ENCODE results near the gene TAPT1. TPM values are rescaled to one million over a fixed set of nuclear protein-coding genes. Genes with fewer than 3 reads are reported as not detected.

TAPT1 gene
- total RNA-seq, 2 experiments from 2014 or later = 32.6 to 34.4 TPM

GRCh38 chr4:16212138-16212782 is 14.0 kb downstream of the TAPT1 start:
- peaks cover 53% of the 10 kb centered on the region for H3K4me1 Mint-ChIP-seq
- ATAC-seq (no peak), DNase-seq (no peak)
- H3K27ac Mint-ChIP-seq = peak overlapping the region; percentile 2
- no peak overlapping the region for H3K4me3 Mint-ChIP-seq
- ChIA-PET CTCF (interaction anchor here (1.2 kb wide), 1 partner anchor 15 kb away, joined by 3 read pairs; no protein-coding TSS in a partner anchor), POLR2A (no interaction called here)
- H3K27me3 Mint-ChIP-seq = no peaks in the 10 kb centered on the region
- peaks cover 35% of the 10 kb centered on the region for H3K36me3 Mint-ChIP-seq (ENCODE audit: low read depth)
- intact Hi-C loops (cut with DNase I, micrococcal nuclease) = no loop called here
- H3K9me3 Mint-ChIP-seq (ENCODE audit: low read depth) = no peaks in the 10 kb centered on the region

GRCh38 chr4:16207409-16207808 is 18.9 kb downstream of the TAPT1 start:
- ChIA-PET CTCF (interaction anchor here (0.7 to 4.8 kb wide), 8 partner anchors 8 to 59 kb away, joined by 3 to 32 read pairs (median 6); no protein-coding TSS in a partner anchor), POLR2A (interaction anchor here (1.4 kb wide), 1 partner anchor 10 kb away, joined by 3 read pairs; no protein-coding TSS in a partner anchor)
- Mint-ChIP-seq H3K36me3 (ENCODE audit: low read depth) (peaks cover 14% of the 10 kb centered on the region), H3K27ac (no peak overlapping the region), H3K27me3 (no peaks in the 10 kb centered on the region), H3K9me3 (ENCODE audit: low read depth) (no peaks in the 10 kb centered on the region), H3K4me1 (peaks cover 49% of the 10 kb centered on the region), H3K4me3 (no peak overlapping the region)
- no peak for DNase-seq
- intact Hi-C loops (cut with DNase I, micrococcal nuclease) = no loop called here
- no peak for ATAC-seq

- H3K36me3 Mint-ChIP-seq (ENCODE audit: low read depth) = peaks cover 12% of the 10 kb centered on the region
- ChIA-PET CTCF (interaction anchor here (1.1 to 4.8 kb wide), 7 partner anchors 8 to 128 kb away, joined by 5 to 32 read pairs (median 9); no protein-coding TSS in a partner anchor), POLR2A (interaction anchor here (0.6 kb wide), 1 partner anchor 12 kb away, joined by 4 read pairs; no protein-coding TSS in a partner anchor)
These were observed 19.4 kb downstream of the TAPT1 start for GRCh38 chr4:16206848-16207247.

GRCh38 chr4:16206301-16206700 is 20.0 kb downstream of the TAPT1 start:
- H3K4me1 Mint-ChIP-seq = peaks cover 51% of the 10 kb centered on the region

More at GRCh38 chr4:16206848-16207247, 19.4 kb downstream of the TAPT1 start:
- Mint-ChIP-seq H3K4me1 (peaks cover 48% of the 10 kb centered on the region), H3K27ac (no peak overlapping the region), H3K4me3 (no peak overlapping the region), H3K27me3 (no peaks in the 10 kb centered on the region), H3K9me3 (ENCODE audit: low read depth) (no peaks in the 10 kb centered on the region)
- ATAC-seq (no peak), DNase-seq (no peak)
- intact Hi-C loops (cut with DNase I, micrococcal nuclease) = no loop called here

GRCh38 chr4:16205298-16206164 is 20.7 kb downstream of the TAPT1 start:
- Mint-ChIP-seq H3K4me1 (peaks cover 51% of the 10 kb centered on the region), H3K4me3 (no peak overlapping the region), H3K36me3 (ENCODE audit: low read depth) (peaks cover 15% of the 10 kb centered on the region), H3K27me3 (no peaks in the 10 kb centered on the region), H3K9me3 (ENCODE audit: low read depth) (no peaks in the 10 kb centered on the region), H3K27ac (peak overlapping the region; percentile 16)
- intact Hi-C loops (cut with DNase I, micrococcal nuclease) = loop anchor here (1.0 to 2.0 kb wide), 3 partner anchors 12 to 179 kb away; no protein-coding TSS in a partner anchor
- ATAC-seq (peak; percentile 68), DNase-seq (no peak)
- POLR2A ChIA-PET = interaction anchor here (0.6 to 1.4 kb wide), 2 partner anchors 11 to 62 kb away, joined by 3 to 4 read pairs; no protein-coding TSS in a partner anchor
- CTCF ChIA-PET = interaction anchor here (0.6 to 4.8 kb wide), 23 partner anchors 9 to 434 kb away, joined by 3 to 32 read pairs (median 4); no protein-coding TSS in a partner anchor

More at GRCh38 chr4:16206301-16206700, 20.0 kb downstream of the TAPT1 start:
- DNase-seq (no peak), ATAC-seq (no peak)
- H3K27me3 Mint-ChIP-seq = no peaks in the 10 kb centered on the region
- no peaks in the 10 kb centered on the region for H3K9me3 Mint-ChIP-seq (ENCODE audit: low read depth)
- no peak overlapping the region for H3K27ac Mint-ChIP-seq
- no peak overlapping the region for H3K4me3 Mint-ChIP-seq
- CTCF ChIA-PET = interaction anchor here (0.6 to 4.8 kb wide), 22 partner anchors 8 to 435 kb away, joined by 3 to 32 read pairs (median 5); no protein-coding TSS in a partner anchor
- H3K36me3 Mint-ChIP-seq (ENCODE audit: low read depth) = peaks cover 15% of the 10 kb centered on the region
- intact Hi-C loops (cut with DNase I, micrococcal nuclease) = no loop called here
- POLR2A ChIA-PET = interaction anchor here (0.6 to 1.4 kb wide), 2 partner anchors 11 kb away, joined by 4 read pairs; no protein-coding TSS in a partner anchor

- H3K27me3 Mint-ChIP-seq = no peaks in the 10 kb centered on the region
- no peak overlapping the region for H3K4me3 Mint-ChIP-seq
- intact Hi-C loops (cut with DNase I, micrococcal nuclease) = loop anchor here (2.0 kb wide), 2 partner anchors 60 to 178 kb away; no protein-coding TSS in a partner anchor
- POLR2A ChIA-PET = no interaction called here
- ATAC-seq = no peak
- H3K4me1 Mint-ChIP-seq = peaks cover 51% of the 10 kb centered on the region
- no peaks in the 10 kb centered on the region for H3K9me3 Mint-ChIP-seq (ENCODE audit: low read depth)
- H3K27ac Mint-ChIP-seq = no peak overlapping the region
- H3K36me3 Mint-ChIP-seq (ENCODE audit: low read depth) = peaks cover 12% of the 10 kb centered on the region
- CTCF ChIA-PET = no interaction called here
- no peak for DNase-seq
These were observed 21.8 kb downstream of the TAPT1 start for GRCh38 chr4:16204505-16204904.

GRCh38 chr4:16203083-16203482 is 23.2 kb downstream of the TAPT1 start:
- ChIA-PET POLR2A (no interaction called here), CTCF (interaction anchor here (1.6 to 2.2 kb wide), 4 partner anchors 12 to 61 kb away, joined by 4 to 10 read pairs (median 5); no protein-coding TSS in a partner anchor)
- Mint-ChIP-seq H3K27ac (no peak overlapping the region), H3K27me3 (no peaks in the 10 kb centered on the region), H3K36me3 (ENCODE audit: low read depth) (peaks cover 13% of the 10 kb centered on the region), H3K4me3 (no peak overlapping the region), H3K9me3 (ENCODE audit: low read depth) (no peaks in the 10 kb centered on the region), H3K4me1 (peaks cover 49% of the 10 kb centered on the region)
- intact Hi-C loops (cut with DNase I, micrococcal nuclease) = loop anchor here in 1 of 2 experiments (1.0 kb wide), 1 partner anchor 12 kb away; no protein-coding TSS in a partner anchor
- ATAC-seq (peak; percentile 57), DNase-seq (no peak)

- no peaks in the 10 kb centered on the region for H3K9me3 Mint-ChIP-seq (ENCODE audit: low read depth)
- no peaks in the 10 kb centered on the region for H3K27me3 Mint-ChIP-seq
- ATAC-seq (peak; percentile 66), DNase-seq (no peak)
- no peak overlapping the region for H3K4me3 Mint-ChIP-seq
- POLR2A ChIA-PET = interaction anchor here (0.7 kb wide), 1 partner anchor 401 kb away, joined by 4 read pairs; no protein-coding TSS in a partner anchor
- intact Hi-C loops (cut with DNase I, micrococcal nuclease) = no loop called here
- CTCF ChIA-PET = interaction anchor here (0.7 to 2.2 kb wide), 7 partner anchors 11 to 397 kb away, joined by 3 to 10 read pairs (median 4); no protein-coding TSS in a partner anchor
- H3K4me1 Mint-ChIP-seq = peaks cover 53% of the 10 kb centered on the region
- H3K27ac Mint-ChIP-seq = no peak overlapping the region
- H3K36me3 Mint-ChIP-seq (ENCODE audit: low read depth) = peaks cover 15% of the 10 kb centered on the region
These were observed 23.7 kb downstream of the TAPT1 start for GRCh38 chr4:16202598-16202997.

- ATAC-seq = no peak
- intact Hi-C loops (cut with DNase I, micrococcal nuclease) = no loop called here
- ChIA-PET CTCF (interaction anchor here (0.7 to 3.4 kb wide), 14 partner anchors 9 to 272 kb away, joined by 3 to 13 read pairs (median 4); no protein-coding TSS in a partner anchor), POLR2A (interaction anchor here (0.6 kb wide), 1 partner anchor 193 kb away, joined by 3 read pairs; no protein-coding TSS in a partner anchor)
- no peak overlapping the region for H3K27ac Mint-ChIP-seq
- peaks cover 25% of the 10 kb centered on the region for H3K36me3 Mint-ChIP-seq (ENCODE audit: low read depth)
- H3K9me3 Mint-ChIP-seq (ENCODE audit: low read depth) = no peaks in the 10 kb centered on the region
- peaks cover 47% of the 10 kb centered on the region for H3K4me1 Mint-ChIP-seq
- no peaks in the 10 kb centered on the region for H3K27me3 Mint-ChIP-seq
- no peak overlapping the region for H3K4me3 Mint-ChIP-seq
- DNase-seq = no peak
These were observed 27.2 kb downstream of the TAPT1 start for GRCh38 chr4:16199093-16199492.

GRCh38 chr4:16197876-16198665 is 28.2 kb downstream of the TAPT1 start:
- Mint-ChIP-seq H3K27me3 (no peaks in the 10 kb centered on the region), H3K4me1 (peaks cover 42% of the 10 kb centered on the region), H3K4me3 (no peak overlapping the region), H3K27ac (no peak overlapping the region), H3K9me3 (ENCODE audit: low read depth) (no peaks in the 10 kb centered on the region), H3K36me3 (ENCODE audit: low read depth) (peaks cover 29% of the 10 kb centered on the region)
- POLR2A ChIA-PET = no interaction called here
- DNase-seq (no peak), ATAC-seq (no peak)
- intact Hi-C loops (cut with DNase I, micrococcal nuclease) = loop anchor here (1.0 to 2.0 kb wide), 2 partner anchors 171 to 172 kb away; no protein-coding TSS in a partner anchor
- CTCF ChIA-PET = interaction anchor here (0.7 to 3.4 kb wide), 8 partner anchors 10 to 157 kb away, joined by 3 to 13 read pairs (median 4); no protein-coding TSS in a partner anchor
